Lung (tissue), 12 donors: ENCODE measurements around the gene TTC28. TPM values are rescaled to one million over a fixed set of nuclear protein-coding genes. Genes with fewer than 3 reads are reported as not detected.

Source experiments
- ATAC-seq: fragments of 200-7000 bp; cut with Tn5 transposase; one replicate; pipeline ENCODE4 v1.9.1; 2020; ENCODE audit warnings: moderate number of reproducible peaks; ENCODE audit not compliant: insufficient read depth, low FRiP score
- DNase-seq, 3 donors: peaks; one replicate each; pipeline ENCODE4 v3.0.0-alpha.2; 2013 to 2017
- H3K27ac ChIP-seq, 2 donors: one replicate each; pipeline ENCODE4 v1.5.1; 2013; ENCODE audit warnings: mild to moderate bottlenecking in 2 of 2, moderate library complexity in 2 of 2, control low read depth in 1 of 2, inconsistent platforms in 1 of 2, low read depth in 1 of 2, low read length in 1 of 2
- H3K27me3 ChIP-seq, 3 donors: one replicate each; pipeline ENCODE4 v1.5.1; 2013; ENCODE audit warnings: low read length in 2 of 3; ENCODE audit not compliant: control insufficient read depth in 3 of 3, insufficient read depth in 3 of 3
- H3K36me3 ChIP-seq, 4 donors: one replicate each; pipeline ENCODE4 v1.5.1; 2013; ENCODE audit warnings: low read length in 4 of 4, mild to moderate bottlenecking in 1 of 4, moderate library complexity in 1 of 4; ENCODE audit not compliant: control insufficient read depth in 4 of 4, insufficient read depth in 4 of 4
- H3K4me1 ChIP-seq, 5 donors: one replicate each; pipeline ENCODE4 v1.5.1; 2013; ENCODE audit warnings: low read length in 5 of 5, mild to moderate bottlenecking in 2 of 5, moderate library complexity in 1 of 5; ENCODE audit not compliant: control insufficient read depth in 5 of 5, insufficient read depth in 5 of 5
- H3K4me3 ChIP-seq: one replicate; pipeline ENCODE4 v1.5.1; 2013; ENCODE audit warnings: mild to moderate bottlenecking, control low read depth, moderate library complexity
- H3K9ac ChIP-seq, 2 donors: one replicate each; pipeline ENCODE4 v1.5.1; 2013; ENCODE audit warnings: low read length in 2 of 2, control low read depth in 1 of 2; ENCODE audit not compliant: insufficient read depth in 1 of 2
- H3K9me3 ChIP-seq, 4 donors: one replicate each; pipeline ENCODE4 v1.5.1; 2013; ENCODE audit warnings: low read length in 3 of 4, mild to moderate bottlenecking in 1 of 4, moderate library complexity in 1 of 4; ENCODE audit not compliant: control insufficient read depth in 4 of 4, insufficient read depth in 3 of 4
- WGBS, 2 donors: extraction: QIAGEN DNeasy Blood & Tissue Kit; methylation state at CpG; one replicate each; pipeline ENCODE4 v1.1.7; 2013; 5-methylcytosine and 5-hydroxymethylcytosine counted together
- polyA plus RNA-seq, 2 donors: library from polyadenylated mRNA; stranded (reverse); fragments of 200-250 nt; gene quantifications; one replicate each; pipeline ENCODE4 v1.2.1, GENCODE V29; 2013
- total RNA-seq, 2 donors: library from RNA; depleted of rRNA in 1 of 2; stranded (reverse); fragments of >200 nt in 1 of 2; gene quantifications; one replicate each; pipeline ENCODE4 v1.2.1, GENCODE V29; 2014 to 2021
- TF ChIP-seq, protein P1 (sequence below): IDR thresholded peaks from 2 replicates; pipeline ENCODE4 v1.5.1; 2012; ENCODE audit warnings: mild to moderate bottlenecking; ENCODE audit errors: control extremely low read depth, extremely low read depth
- donor health status: control.
- donor health status: control.
- donor health status: Bipolar disorder and iron deficiency.
- donor health status: healthy.
- donor health status: DM: yes; HTN: yes; CAD: no.

TTC28 gene
- total and polyA plus RNA-seq, 4 donors, result 4.7 to 72.2 (median 24.8) TPM

- WGBS, 2 donors, result 92 to 100% methylated on average over 1 of the region's 1 CpG
- no peaks in the 10 kb centered on the region for H3K36me3 ChIP-seq
- TF ChIP-seq, protein P1, sequence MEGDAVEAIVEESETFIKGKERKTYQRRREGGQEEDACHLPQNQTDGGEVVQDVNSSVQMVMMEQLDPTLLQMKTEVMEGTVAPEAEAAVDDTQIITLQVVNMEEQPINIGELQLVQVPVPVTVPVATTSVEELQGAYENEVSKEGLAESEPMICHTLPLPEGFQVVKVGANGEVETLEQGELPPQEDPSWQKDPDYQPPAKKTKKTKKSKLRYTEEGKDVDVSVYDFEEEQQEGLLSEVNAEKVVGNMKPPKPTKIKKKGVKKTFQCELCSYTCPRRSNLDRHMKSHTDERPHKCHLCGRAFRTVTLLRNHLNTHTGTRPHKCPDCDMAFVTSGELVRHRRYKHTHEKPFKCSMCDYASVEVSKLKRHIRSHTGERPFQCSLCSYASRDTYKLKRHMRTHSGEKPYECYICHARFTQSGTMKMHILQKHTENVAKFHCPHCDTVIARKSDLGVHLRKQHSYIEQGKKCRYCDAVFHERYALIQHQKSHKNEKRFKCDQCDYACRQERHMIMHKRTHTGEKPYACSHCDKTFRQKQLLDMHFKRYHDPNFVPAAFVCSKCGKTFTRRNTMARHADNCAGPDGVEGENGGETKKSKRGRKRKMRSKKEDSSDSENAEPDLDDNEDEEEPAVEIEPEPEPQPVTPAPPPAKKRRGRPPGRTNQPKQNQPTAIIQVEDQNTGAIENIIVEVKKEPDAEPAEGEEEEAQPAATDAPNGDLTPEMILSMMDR, result no peak
- no peak overlapping the region for H3K9ac ChIP-seq
- H3K27ac ChIP-seq, result no peak overlapping the region
- DNase-seq, result no peak
- ATAC-seq, result no peak
- H3K9me3 ChIP-seq, result no peaks in the 10 kb centered on the region
- no peaks in the 10 kb centered on the region for H3K27me3 ChIP-seq
- H3K4me1 ChIP-seq, result peaks cover 0 to 10% (median 5%) of the 10 kb centered on the region in 5 donors
- no peak overlapping the region for H3K4me3 ChIP-seq
Measured at GRCh38 chr22:28123989-28124766, 555.5 kb downstream of the TTC28 start.

GRCh38 chr22:28120691-28121592, 558.7 kb downstream of the TTC28 start:
- 34 to 62% methylated on average over 3 of the region's 3 CpGs for WGBS, 2 donors
- TF ChIP-seq, protein P1, result no peak
- no peak overlapping the region for H3K4me3 ChIP-seq

DNA sequence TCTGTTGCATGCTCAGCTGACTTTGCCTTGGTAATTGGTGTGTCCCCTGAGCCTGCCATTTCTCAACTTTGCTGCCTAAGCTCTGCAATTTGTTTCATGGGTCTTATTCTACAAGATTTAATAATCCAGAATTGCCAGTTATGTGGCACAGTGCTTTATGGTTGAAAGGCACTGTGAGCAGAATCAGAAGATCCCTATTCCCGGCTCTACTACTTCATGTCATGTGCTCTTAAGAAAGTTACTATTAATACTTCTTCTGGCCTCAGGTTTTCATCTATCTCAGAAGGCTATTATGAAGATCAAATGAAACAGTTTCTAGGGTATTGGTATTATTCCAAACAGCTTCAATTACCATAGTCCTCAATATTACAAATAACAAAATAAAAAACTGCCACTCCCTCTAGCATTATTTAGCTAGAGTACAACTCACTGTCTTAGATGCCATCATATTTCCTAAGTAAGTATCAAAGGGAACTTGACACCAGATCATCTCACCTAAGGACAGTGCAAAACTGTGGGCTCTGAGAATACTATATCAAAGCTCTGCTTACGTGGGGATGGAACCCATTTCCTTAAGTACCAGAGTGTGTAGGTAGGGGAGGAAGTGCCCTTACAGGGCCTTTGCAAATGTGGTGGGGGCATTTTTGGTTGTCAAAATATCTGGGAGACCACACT, 560.5 kb downstream of the TTC28 start:
- H3K36me3 ChIP-seq, result no peaks in the 10 kb centered on the region
- DNase-seq (no peak), ATAC-seq (no peak)
- H3K9me3 ChIP-seq, result no peaks in the 10 kb centered on the region
- no peaks in the 10 kb centered on the region for H3K27me3 ChIP-seq
- no peak overlapping the region for H3K4me3 ChIP-seq
- H3K9ac ChIP-seq, result no peak overlapping the region
- TF ChIP-seq, protein P1, result no peak
- no peak overlapping the region for H3K27ac ChIP-seq
- 84 to 94% methylated on average over 2 of the region's 2 CpGs for WGBS, 2 donors
- peaks cover 0 to 13% (median 10%) of the 10 kb centered on the region in 5 donors for H3K4me1 ChIP-seq

More at GRCh38 chr22:28120691-28121592, 558.7 kb downstream of the TTC28 start:
- Histone ChIP-seq H3K27ac (no peak overlapping the region), H3K9ac (no peak overlapping the region), H3K9me3 (no peaks in the 10 kb centered on the region), H3K36me3 (no peaks in the 10 kb centered on the region), H3K4me1 (peaks cover 0 to 13% (median 10%) of the 10 kb centered on the region in 5 donors), H3K27me3 (no peaks in the 10 kb centered on the region)
- no peak for ATAC-seq
- peak in 1 of 3 donors; percentile 17 for DNase-seq
